HG03196 (cell line): ENCODE results near the gene STK4.

Source experiments
- ATAC-seq: cut with Tn5 transposase; IDR thresholded peaks from one replicate; pipeline ENCODE4 v1.9.1; 2021; ENCODE audit not compliant: unreplicated experiment

STK4 gene

GRCh38 chr20:45109634-45110033, 143.3 kb downstream of the STK4 start:
- no peak for ATAC-seq

- ATAC-seq = no peak
Measured at GRCh38 chr20:45110301-45110700, 144.0 kb downstream of the STK4 start.

- no peak for ATAC-seq
Measured at GRCh38 chr20:45111285-45111684, 145.0 kb downstream of the STK4 start.

GRCh38 chr20:45111799-45112471, 145.6 kb downstream of the STK4 start:
- no peak for ATAC-seq

- ATAC-seq = no peak
Measured at GRCh38 chr20:45112754-45113153, 146.4 kb downstream of the STK4 start.

- no peak for ATAC-seq
Measured at GRCh38 chr20:45113865-45114264, 147.6 kb downstream of the STK4 start.

- no peak for ATAC-seq
Measured at GRCh38 chr20:45114465-45115385, 148.4 kb downstream of the STK4 start, which contains the start of gene WFDC5. Gene WFDC5 (minus strand): TSS chr20:45115174. CDS start chr20:45115083, 91 bp downstream.

GRCh38 chr20:45115386-45115774, 149.1 kb downstream of the STK4 start:
- ATAC-seq = no peak

GRCh38 chr20:45115829-45116228, 149.5 kb downstream of the STK4 start:
- no peak for ATAC-seq

GRCh38 chr20:45117581-45117980, 151.3 kb downstream of the STK4 start:
- no peak for ATAC-seq

- no peak for ATAC-seq
Measured at GRCh38 chr20:45118028-45118427, 151.7 kb downstream of the STK4 start.

- no peak for ATAC-seq
Measured at GRCh38 chr20:45119556-45120266, 153.4 kb downstream of the STK4 start.

GRCh38 chr20:45121388-45121787, 155.1 kb downstream of the STK4 start:
- no peak for ATAC-seq

GRCh38 chr20:45124365-45124764, 158.1 kb downstream of the STK4 start, which contains the start of gene WFDC12:
Gene WFDC12 (minus strand): TSS chr20:45124465. CDS start chr20:45124447, 18 bp downstream.
- ATAC-seq = no peak

- ATAC-seq = no peak
Measured at GRCh38 chr20:45128099-45128498, 161.8 kb downstream of the STK4 start.
